22Rv1 (cell line): Measurements from ENCODE around the gene SORCS2.

Experiments used
- ZFX ChIP-seq: fragments of 450-650 bp; IDR thresholded peaks from 2 replicates; pipeline ENCODE4 v1.6.1; 2017; ENCODE audit warnings: antibody characterized with exemption, borderline replicate concordance
- TF ChIP-seq, protein P1 (sequence below): fragments of 450-650 bp; IDR thresholded peaks from 2 replicates; pipeline ENCODE4 v1.5.1; 2017; ENCODE audit warnings: mild to moderate bottlenecking

DNA sequence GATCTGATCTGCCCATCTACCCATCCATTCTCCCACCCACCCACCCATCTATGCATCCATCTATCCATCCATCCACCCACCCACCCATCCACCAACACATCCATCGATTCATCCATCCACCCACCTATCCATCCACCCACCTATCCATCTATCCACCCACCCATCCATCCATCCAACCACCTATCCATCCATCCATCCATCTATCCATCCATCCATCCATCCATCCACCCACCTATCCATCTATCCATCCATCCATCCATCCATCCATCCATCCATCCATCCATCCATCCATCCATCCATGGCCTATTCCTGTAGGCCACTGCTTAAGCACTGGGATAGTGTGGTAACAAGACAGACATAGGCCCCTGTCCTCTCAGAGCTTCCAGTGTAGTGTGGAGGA lies 69.8 kb downstream of the SORCS2 start:
- TF ChIP-seq, protein P1, sequence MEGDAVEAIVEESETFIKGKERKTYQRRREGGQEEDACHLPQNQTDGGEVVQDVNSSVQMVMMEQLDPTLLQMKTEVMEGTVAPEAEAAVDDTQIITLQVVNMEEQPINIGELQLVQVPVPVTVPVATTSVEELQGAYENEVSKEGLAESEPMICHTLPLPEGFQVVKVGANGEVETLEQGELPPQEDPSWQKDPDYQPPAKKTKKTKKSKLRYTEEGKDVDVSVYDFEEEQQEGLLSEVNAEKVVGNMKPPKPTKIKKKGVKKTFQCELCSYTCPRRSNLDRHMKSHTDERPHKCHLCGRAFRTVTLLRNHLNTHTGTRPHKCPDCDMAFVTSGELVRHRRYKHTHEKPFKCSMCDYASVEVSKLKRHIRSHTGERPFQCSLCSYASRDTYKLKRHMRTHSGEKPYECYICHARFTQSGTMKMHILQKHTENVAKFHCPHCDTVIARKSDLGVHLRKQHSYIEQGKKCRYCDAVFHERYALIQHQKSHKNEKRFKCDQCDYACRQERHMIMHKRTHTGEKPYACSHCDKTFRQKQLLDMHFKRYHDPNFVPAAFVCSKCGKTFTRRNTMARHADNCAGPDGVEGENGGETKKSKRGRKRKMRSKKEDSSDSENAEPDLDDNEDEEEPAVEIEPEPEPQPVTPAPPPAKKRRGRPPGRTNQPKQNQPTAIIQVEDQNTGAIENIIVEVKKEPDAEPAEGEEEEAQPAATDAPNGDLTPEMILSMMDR, result no peak
- no peak for TF ChIP-seq ZFX
